GM19455 (cell line): ENCODE measurements around the gene BCL7B.
"Not testable (repeated sequence)": the region's sequence is repeated elsewhere in the genome, so short reads cannot be mapped to it uniquely, and the experiment has no call there.

Experiments used
- ATAC-seq: cut with Tn5 transposase; IDR thresholded peaks from one replicate; pipeline ENCODE4 v1.9.1; 2021; ENCODE audit not compliant: unreplicated experiment

Gene BCL7B

DNA sequence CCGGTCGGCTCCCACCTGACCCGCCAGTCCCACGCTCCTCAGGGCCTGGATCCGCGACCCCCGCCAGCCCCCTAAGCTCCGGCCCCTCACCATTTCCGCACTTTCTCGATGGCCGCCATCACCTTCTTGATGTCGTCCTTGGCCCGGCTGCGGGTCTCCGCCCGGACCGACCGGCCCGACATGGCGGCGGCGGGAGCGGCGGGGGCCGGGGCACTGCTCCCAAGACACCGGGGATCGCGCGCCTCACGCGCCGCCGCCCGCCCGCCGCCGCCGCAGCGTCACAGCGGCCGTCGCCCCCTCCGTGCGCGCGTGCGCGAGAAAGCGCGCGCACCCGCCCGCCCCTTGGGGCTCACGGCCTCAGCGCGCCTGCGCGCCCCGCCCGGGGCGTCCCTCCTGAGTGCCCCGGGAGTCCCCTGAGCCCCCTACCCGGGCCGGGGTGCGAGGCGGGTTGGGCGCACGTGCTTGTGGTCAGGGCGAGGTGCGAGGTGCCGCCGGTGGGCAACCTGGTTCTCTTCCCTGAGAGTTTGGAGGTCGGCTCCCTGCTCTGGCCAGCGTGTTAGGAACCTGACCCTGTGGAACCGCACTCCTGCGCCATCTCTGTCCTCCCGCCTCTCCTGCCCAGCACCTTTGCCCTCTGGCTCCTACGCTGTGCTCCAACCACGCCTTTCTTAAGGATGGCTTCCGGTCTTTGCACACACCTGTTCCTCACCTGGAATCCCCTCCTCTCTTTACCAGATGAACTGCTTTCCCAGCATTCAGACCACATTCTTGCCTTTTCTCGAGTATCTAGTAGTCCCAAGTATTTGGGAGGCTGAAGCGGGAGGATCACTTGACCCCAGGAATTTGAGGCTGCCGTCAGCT lies at the start of gene BCL7B:
BCL7B (minus strand) TSS at position 294 of the 861 bp plus-strand sequence; CDS start at position 182, 112 bp downstream.
- ATAC-seq, result peak; percentile 43

- no peak for ATAC-seq
Measured at GRCh38 chr7:73605601-73606220, 48.2 kb upstream of the BCL7B start.

DNA sequence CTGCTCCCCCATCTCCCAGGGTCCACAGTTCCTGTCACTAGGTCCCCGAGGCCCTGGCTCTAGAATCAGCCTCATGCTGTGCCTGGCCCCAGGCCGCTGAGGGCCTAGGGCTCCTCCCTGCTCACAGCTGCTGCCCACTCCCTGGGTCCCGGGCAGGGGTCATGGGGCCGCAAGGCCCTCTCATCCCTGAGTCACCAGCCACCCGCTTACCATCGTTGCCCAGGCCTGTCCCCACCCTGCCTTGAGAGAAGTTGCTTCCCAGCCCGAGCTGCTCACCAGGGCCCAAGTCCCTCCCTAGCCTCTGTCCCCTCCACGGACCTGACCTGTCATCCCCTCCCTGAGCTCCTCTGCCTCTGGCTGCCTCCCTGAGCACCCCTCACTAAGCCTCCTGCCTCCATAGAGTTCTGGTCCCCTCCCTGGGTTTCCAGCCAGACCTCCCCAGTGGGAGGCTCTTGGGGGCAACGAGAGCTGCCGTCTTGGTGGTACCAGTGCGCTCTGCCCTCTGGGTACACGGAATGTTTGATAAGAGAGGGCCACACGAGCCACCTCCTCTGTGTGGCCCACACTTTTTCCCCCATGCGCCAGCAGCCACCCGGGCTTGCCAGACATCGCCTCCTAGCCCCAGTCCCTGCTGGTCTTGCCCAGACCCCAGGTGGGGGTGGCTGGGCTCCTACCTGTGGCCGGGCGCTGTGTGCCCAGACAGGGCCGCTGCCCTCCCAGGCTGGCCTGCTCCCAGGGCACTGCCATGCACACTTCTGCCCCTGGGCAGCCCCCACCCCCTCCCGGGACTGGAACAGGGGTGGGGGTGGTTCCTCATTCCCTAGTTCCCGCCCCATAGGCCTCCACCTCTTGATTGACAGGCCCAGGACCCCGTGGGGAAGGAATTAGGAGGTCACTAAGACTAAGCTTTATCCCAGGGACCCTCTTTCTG lies 45.5 kb upstream of the BCL7B start:
- no peak for ATAC-seq

GRCh38 chr7:73599916-73600315 lies 42.4 kb upstream of the BCL7B start:
- ATAC-seq, result no peak

- no peak for ATAC-seq
Measured at GRCh38 chr7:73599151-73599882, 41.8 kb upstream of the BCL7B start.

DNA sequence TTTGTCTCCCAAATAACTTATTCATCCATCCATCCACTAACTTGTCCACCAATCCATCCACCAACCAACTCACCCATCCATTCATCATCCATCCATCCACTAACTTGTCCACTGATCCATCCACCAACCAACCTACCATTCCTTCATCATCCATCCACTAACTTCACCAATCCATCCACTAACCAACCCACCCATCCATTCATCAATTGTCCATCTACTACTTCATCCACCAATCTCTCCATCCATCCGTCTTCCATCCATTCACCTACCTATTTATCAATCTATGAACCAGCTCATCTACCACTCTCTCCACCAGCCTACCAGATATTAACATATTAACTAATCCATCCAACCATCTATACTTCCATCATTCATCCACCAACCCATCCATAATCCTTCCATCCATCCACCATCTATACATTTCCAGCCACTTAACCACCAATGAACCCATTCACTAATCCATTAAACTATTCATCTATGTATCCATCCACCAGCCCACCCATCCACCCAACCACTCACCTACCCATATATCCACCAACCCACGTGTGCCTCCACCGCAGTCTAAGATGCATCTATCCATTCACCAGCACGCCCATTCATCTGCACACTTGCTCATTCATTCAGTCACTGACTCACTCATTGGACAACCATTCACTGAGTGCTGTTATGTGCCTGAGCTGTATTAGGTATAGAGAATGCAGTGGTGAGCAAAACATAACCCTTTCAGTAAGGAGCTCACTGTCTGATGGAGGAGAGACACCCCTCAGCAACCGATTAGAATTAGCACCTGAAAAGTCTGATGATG lies 40.7 kb upstream of the BCL7B start:
- no peak for ATAC-seq

GRCh38 chr7:73596191-73597065 lies 38.9 kb upstream of the BCL7B start:
- no peak for ATAC-seq

- no peak for ATAC-seq
Measured at GRCh38 chr7:73595358-73595757, 37.9 kb upstream of the BCL7B start.

- no peak for ATAC-seq
Measured at GRCh38 chr7:73593207-73594045, 35.9 kb upstream of the BCL7B start.

DNA sequence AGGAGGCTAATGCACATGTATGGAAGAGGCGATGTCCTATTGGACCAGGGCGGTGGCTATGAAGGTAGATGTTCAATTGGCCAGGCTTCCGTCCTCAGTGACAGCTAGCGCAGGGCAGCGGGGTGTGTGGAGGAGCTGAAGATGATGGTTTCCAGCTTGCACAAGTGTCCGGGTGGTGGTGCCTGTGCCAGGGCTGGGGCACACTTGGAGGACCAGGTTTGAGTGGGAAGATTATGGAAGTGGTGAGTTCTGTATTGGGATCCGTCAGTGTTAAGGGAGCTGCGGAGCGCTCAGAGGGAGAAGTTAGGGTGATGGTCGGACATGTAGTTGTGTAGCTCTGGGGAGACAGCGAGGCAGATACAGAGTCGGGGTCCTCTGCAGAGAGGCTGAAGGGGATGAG lies 29.4 kb upstream of the BCL7B start:
- no peak for ATAC-seq

GRCh38 chr7:73585196-73585595 lies 27.7 kb upstream of the BCL7B start:
- no peak for ATAC-seq

DNA sequence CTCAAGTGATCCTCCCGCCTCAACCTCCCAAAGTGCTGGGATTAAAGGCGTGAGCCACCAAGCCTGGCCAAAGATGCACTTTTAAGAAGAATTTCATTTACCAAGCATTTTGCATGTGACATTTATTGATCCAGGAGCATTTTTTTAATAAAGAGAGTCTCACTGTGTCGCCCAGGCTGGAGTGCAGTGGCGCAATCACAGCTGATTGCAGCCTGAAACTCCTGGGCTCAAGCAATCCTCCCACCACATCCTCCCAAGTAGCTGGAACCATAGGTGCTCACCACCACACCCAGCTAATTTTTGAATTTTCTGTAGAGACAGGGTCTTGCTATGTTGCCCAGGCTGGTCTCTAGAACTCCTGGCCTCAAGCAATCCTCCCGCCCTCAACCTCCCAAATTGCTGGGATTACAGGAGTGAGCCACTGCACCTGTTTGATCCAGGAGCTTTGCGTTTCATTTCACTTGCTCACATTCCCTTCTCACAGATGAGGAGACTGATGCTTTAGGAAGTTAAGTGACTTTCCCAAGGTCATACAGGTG lies 25.2 kb upstream of the BCL7B start:
- ATAC-seq, result no peak

- not testable (repeated sequence) for ATAC-seq
Measured at GRCh38 chr7:73581006-73581405, 23.5 kb upstream of the BCL7B start.

DNA sequence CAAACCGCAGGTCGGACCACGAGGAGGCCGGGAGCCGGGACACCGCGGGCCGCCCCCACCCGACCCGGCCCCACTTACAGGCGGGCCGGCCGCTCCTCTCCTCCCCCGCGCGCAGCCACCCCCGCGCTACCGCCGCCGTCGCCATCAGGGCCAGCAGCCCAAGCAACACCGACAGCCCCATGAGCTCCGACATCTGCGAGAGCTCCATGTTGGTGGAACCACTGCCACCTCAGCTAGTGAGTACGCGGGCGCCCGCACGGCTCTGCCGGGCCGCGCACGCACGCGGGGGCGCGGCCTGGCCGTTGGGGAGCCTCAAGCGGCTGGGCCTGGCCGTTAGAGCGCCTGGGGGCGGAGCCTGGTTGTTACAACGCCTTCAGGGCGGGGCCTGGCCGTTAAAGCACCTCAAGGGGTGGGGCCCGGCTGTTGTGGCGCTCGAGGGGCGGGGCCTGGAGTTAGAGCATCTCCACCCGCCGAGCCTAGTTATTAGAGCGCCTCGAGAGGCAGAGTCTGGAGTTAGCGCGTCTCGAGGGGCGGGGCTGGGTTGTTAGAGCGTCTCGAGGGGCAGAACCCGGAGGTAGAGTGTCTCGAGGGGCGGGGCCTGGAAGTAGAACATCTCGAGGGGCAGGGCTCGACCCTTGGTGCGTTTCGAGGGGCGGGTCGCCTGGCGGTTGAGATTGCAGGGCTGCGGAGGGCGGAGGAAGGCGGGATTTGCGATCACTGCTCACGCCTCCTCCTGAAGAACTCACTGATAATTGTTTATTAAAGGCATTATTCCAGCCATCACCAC lies 21.0 kb upstream of the BCL7B start, which contains the start of gene TBL2:
TBL2 (minus strand) TSS at position 238 of the 787 bp plus-strand sequence; CDS start at position 208, 30 bp downstream.
- peak; percentile 88 for ATAC-seq

DNA sequence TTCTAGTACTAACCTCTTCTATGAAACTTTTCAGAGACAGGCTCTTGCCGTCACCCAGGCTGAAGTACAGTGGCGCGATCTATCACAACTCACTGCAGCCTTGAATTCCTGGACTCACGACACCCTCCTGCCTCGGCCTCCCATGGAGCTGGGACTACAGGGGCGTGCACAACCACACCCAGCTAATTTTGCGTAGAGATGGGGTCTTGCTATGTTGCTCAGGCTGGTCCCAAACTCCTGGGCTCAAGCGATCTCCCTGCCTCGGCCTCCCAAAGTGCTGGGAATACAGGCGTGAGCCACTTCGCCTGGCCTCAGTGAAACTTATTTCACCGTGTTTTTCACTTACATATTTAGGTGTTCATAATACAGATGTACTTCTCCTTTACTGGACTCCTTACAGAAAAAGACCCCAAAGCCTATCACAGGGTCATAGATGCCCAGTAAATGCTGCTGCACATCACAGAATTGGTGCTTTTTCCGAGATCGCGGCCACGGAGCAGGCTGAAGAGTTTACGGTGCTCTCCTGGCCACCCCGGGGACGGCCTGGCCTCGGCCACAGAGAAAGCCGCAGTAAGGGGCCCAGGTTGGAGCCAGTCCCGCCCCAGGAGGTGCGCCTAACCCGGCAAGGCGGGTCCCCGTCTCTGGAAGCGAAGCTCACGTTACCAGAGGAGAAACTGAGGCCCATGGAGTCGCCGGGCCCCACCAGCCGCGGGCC lies 20.3 kb upstream of the BCL7B start:
- peak; percentile 23 for ATAC-seq

DNA sequence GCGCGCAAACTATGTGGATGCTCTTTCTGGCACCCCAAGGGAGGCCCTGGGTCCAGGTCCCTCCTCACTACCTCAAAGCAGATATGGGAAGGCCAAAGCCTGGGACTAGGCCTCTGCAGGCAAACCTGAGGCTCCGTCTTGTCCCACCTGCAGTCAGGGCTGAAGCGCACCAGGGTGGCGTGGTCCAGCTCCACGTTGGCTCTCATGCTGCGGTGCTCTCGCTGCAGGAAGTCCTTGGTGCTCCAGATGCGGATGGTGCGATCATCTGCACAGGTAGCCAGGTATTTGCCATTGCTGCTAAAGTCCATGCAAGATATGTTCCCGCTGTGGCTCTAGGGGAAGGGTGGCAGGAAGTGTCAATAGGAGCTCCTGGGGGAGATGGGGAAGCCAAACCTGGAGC lies 16.3 kb upstream of the BCL7B start:
- no peak for ATAC-seq
